HepG2 (cell line): ENCODE data around the gene MEA1. TPM values are rescaled to one million over a fixed set of nuclear protein-coding genes. Genes with fewer than 3 reads are reported as not detected.

ENCODE experiments used
- ETV5 ChIP-seq: IDR thresholded peaks from 2 replicates; pipeline ENCODE4 v1.6.1; 2018; ENCODE audit warnings: missing biosample characterization, missing genetic modification reagents, inconsistent platforms, borderline replicate concordance
- GABPB1 ChIP-seq: IDR thresholded peaks from 2 replicates; pipeline ENCODE4 v1.6.1; 2016; ENCODE audit warnings: mild to moderate bottlenecking, missing genetic modification reagents, moderate library complexity, missing compliant biosample characterization
- HDAC1 ChIP-seq: sonication (generic); formaldehyde crosslinking; IDR thresholded peaks from 2 replicates; pipeline ENCODE4 v1.5.1; 2020; ENCODE audit warnings: mild to moderate bottlenecking, missing genetic modification reagents
- JDP2 ChIP-seq: sonication (generic); formaldehyde crosslinking; IDR thresholded peaks from 2 replicates; pipeline ENCODE4 v1.8.1; 2022; ENCODE audit warnings: missing genetic modification reagents, borderline replicate concordance
- KDM3A ChIP-seq: IDR thresholded peaks from 2 replicates; pipeline ENCODE4 v1.6.1; 2018; ENCODE audit warnings: low read depth, missing compliant biosample characterization
- KLF16 ChIP-seq, 2 experiments: sonication (generic) in 1 of 2; formaldehyde crosslinking in 1 of 2; IDR thresholded peaks; 2 replicates each; pipeline versions ENCODE4 v1.6.1 to v1.8.0; 2016 to 2023; ENCODE audit warnings: missing genetic modification reagents in 2 of 2, missing compliant biosample characterization in 1 of 2
- RBM39 ChIP-seq: fragments of 200-400 bp; formaldehyde crosslinking; IDR thresholded peaks from one replicate; pipeline ENCODE4 v1.6.1; 2018; ENCODE audit warnings: antibody characterized with exemption, mild to moderate bottlenecking, low read depth, low read length; ENCODE audit not compliant: poor library complexity, severe bottlenecking
- RFX3 ChIP-seq: IDR thresholded peaks from 2 replicates; pipeline ENCODE4 v1.6.1; 2016; ENCODE audit warnings: missing biosample characterization, missing genetic modification reagents
- RNF2 ChIP-seq: fragments of 450-650 bp; conservative IDR thresholded peaks from 2 replicates; pipeline ENCODE4 v1.6.1; 2016; ENCODE audit warnings: low read depth
- SRSF1 ChIP-seq: fragments of 200-400 bp; formaldehyde crosslinking; optimal IDR thresholded peaks from 2 replicates; pipeline ENCODE3; 2017; ENCODE audit warnings: mild to moderate bottlenecking, low read depth, low read length, moderate library complexity
- XBP1 ChIP-seq: sonication (generic); formaldehyde crosslinking; IDR thresholded peaks from 2 replicates; pipeline ENCODE4 v1.5.0; 2020; ENCODE audit warnings: missing genetic modification reagents
- ZBTB3 ChIP-seq: sonication (generic); formaldehyde crosslinking; IDR thresholded peaks from 2 replicates; pipeline ENCODE4 v1.4.0; 2020; ENCODE audit warnings: low read depth, mild to moderate bottlenecking, moderate library complexity, missing genetic modification reagents, borderline replicate concordance
- ZBTB38 ChIP-seq: sonication (generic); formaldehyde crosslinking; IDR thresholded peaks from 2 replicates; pipeline ENCODE4 v1.5.1; 2020; ENCODE audit warnings: mild to moderate bottlenecking, missing genetic modification reagents
- ZFP82 ChIP-seq: sonication (generic); formaldehyde crosslinking; IDR thresholded peaks from 2 replicates; pipeline ENCODE4 v1.5.1; 2020; ENCODE audit warnings: mild to moderate bottlenecking, missing genetic modification reagents, borderline replicate concordance
- ZFP90 ChIP-seq: sonication (generic); formaldehyde crosslinking; IDR thresholded peaks from 2 replicates; pipeline ENCODE4 v1.8.0; 2022; ENCODE audit warnings: missing genetic modification reagents, mild to moderate bottlenecking, inconsistent platforms, borderline replicate concordance
- ZKSCAN8 ChIP-seq: IDR thresholded peaks from 2 replicates; pipeline ENCODE4 v1.6.1; 2016; ENCODE audit warnings: borderline replicate concordance, missing genetic modification reagents, missing compliant biosample characterization
- ZNF17 ChIP-seq: sonication (generic); formaldehyde crosslinking; IDR thresholded peaks from 2 replicates; pipeline ENCODE4 v1.5.0; 2020; ENCODE audit warnings: mild to moderate bottlenecking, missing genetic modification reagents
- ZNF207 ChIP-seq: fragments of 450-650 bp; IDR thresholded peaks from 2 replicates; pipeline ENCODE4 v1.6.1; 2016; ENCODE audit warnings: antibody characterized with exemption, borderline replicate concordance
- polyA plus RNA-seq, 8 experiments: library from polyadenylated mRNA; depleted of rRNA in 3 of 8; stranded (reverse) in 7 of 8; unstranded in 1 of 8; fragments of >200 nt; fragmentation: Illumina TruSeq in 4 of 8; extraction: Trizol in 4 of 8; gene quantifications; 2 replicates each; pipeline versions ENCODE4 v1.2.1 to v1.2.3, GENCODE V29; 2011 to 2016; ENCODE audit warnings: low read depth in 4 of 8, missing spikeins in 1 of 8, mixed read lengths in 1 of 8; ENCODE audit not compliant: insufficient read depth in 1 of 8
- total RNA-seq, 5 experiments: library from RNA; depleted of rRNA; stranded (reverse); fragments of >200 nt; fragmentation: Illumina TruSeq; extraction: Trizol; gene quantifications; 2 replicates each; pipeline ENCODE4 v1.2.3, GENCODE V29; 2016; ENCODE audit warnings: low read depth in 1 of 5
- TF ChIP-seq, protein P1 (sequence below), 2 experiments: sonication (generic) in 1 of 2; formaldehyde crosslinking in 1 of 2; IDR thresholded peaks; 2 replicates each; pipeline versions ENCODE4 v1.4.0 to v1.6.1; 2018 to 2020; ENCODE audit warnings: missing genetic modification reagents in 2 of 2, borderline replicate concordance in 1 of 2, low read depth in 1 of 2, mild to moderate bottlenecking in 1 of 2, missing biosample characterization in 1 of 2
- TF ChIP-seq, protein P2 (sequence below): conservative IDR thresholded peaks from 2 replicates; pipeline ENCODE4 v1.6.1; 2018; ENCODE audit warnings: missing genetic modification reagents
- TF ChIP-seq, protein P3 (sequence below): sonication (generic); formaldehyde crosslinking; IDR thresholded peaks from 2 replicates; pipeline ENCODE4 v1.4.0; 2020; ENCODE audit warnings: mild to moderate bottlenecking, missing genetic modification reagents
- TF ChIP-seq, protein P4 (sequence below): sonication (generic); formaldehyde crosslinking; IDR thresholded peaks from 2 replicates; pipeline ENCODE4 v1.5.1; 2020; ENCODE audit warnings: missing genetic modification reagents, mild to moderate bottlenecking, borderline replicate concordance

Gene MEA1
- total and polyA plus RNA-seq, 2 of the 13 experiments (the other 11 are each of a cell fraction or from before 2014, with no cell fraction given), result 75.6 to 86.2 TPM

DNA sequence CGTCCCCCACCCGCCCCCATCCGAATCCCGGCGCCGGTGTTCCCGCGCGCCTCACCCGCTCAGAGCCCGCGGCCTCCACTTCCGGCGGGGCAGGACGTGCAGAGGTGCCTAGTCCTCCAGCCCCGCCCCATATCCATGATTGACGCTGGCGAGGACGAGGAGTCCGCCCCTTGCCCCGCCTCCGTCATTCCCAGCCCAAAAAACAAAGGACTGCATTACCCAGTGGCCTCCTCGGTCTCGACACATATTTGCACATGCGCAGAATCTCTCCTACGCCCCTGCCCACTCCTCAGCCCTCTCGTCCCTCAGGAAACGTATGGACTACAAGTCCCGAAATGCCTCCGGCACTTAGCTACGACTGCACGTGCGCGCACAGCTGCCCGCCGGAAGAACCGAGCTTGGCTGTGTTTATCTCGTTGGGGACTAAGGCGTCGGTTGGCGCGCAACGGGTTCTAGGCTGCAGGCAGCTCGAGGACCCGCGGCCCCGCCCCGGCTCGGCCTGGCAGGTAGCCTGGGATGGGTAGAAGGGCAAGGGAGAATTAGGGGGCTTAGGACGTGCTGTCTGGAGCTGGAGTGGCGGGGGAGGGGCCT lies at the start of gene MEA1, which contains the start of gene KLHDC3 (continued):
- TF ChIP-seq, protein P1, sequence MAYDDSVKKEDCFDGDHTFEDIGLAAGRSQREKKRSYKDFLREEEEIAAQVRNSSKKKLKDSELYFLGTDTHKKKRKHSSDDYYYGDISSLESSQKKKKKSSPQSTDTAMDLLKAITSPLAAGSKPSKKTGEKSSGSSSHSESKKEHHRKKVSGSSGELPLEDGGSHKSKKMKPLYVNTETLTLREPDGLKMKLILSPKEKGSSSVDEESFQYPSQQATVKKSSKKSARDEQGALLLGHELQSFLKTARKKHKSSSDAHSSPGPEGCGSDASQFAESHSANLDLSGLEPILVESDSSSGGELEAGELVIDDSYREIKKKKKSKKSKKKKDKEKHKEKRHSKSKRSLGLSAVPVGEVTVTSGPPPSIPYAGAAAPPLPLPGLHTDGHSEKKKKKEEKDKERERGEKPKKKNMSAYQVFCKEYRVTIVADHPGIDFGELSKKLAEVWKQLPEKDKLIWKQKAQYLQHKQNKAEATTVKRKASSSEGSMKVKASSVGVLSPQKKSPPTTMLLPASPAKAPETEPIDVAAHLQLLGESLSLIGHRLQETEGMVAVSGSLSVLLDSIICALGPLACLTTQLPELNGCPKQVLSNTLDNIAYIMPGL (CRISPR knock-in tag; IDR thresholded peaks at IDR 0.05; ENCODE audit: borderline replicate concordance in 1 of 2, low read depth in 1 of 2), result peak; percentile 65 to 83; a peak in 2 of 4 replicates
- TF ChIP-seq RFX3 (peak; percentile 32; the same call in 1 of the 2 replicates), GABPB1 (CRISPR knock-in tag) (peak; percentile 94), ZBTB3 (CRISPR knock-in tag) (0 out of 2 replicates have a peak, but pooled peaks have one; percentile 53), XBP1 (CRISPR knock-in tag) (no peak), ZFP82 (CRISPR knock-in tag) (no peak), HDAC1 (CRISPR knock-in tag) (peak; percentile 86), ZNF207 (no peak), ZKSCAN8 (CRISPR knock-in tag) (no peak), RNF2 (no peak), ZBTB38 (CRISPR knock-in tag) (peak; percentile 48; the same call in 1 of the 2 replicates), ZNF17 (no peak), KLF16 (CRISPR knock-in tag; IDR thresholded peaks at IDR 0.05) (peak in 1 of 2 experiments; percentile 56; a peak in 2 of 4 replicates), KDM3A (CRISPR knock-in tag) (0 out of 2 replicates have a peak, but pooled peaks have one; percentile 11), JDP2 (CRISPR knock-in tag) (no peak), ZFP90 (CRISPR knock-in tag) (peak; percentile 79; the same call in 1 of the 2 replicates), SRSF1 (no peak), RBM39 (peak; percentile 62), ETV5 (CRISPR knock-in tag) (peak; percentile 72)
- TF ChIP-seq, protein P2, sequence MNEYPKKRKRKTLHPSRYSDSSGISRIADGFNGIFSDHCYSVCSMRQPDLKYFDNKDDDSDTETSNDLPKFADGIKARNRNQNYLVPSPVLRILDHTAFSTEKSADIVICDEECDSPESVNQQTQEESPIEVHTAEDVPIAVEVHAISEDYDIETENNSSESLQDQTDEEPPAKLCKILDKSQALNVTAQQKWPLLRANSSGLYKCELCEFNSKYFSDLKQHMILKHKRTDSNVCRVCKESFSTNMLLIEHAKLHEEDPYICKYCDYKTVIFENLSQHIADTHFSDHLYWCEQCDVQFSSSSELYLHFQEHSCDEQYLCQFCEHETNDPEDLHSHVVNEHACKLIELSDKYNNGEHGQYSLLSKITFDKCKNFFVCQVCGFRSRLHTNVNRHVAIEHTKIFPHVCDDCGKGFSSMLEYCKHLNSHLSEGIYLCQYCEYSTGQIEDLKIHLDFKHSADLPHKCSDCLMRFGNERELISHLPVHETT (CRISPR knock-in tag), result peak; percentile 65
- TF ChIP-seq, protein P3, sequence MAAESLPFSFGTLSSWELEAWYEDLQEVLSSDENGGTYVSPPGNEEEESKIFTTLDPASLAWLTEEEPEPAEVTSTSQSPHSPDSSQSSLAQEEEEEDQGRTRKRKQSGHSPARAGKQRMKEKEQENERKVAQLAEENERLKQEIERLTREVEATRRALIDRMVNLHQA, result no peak
- TF ChIP-seq, protein P4, sequence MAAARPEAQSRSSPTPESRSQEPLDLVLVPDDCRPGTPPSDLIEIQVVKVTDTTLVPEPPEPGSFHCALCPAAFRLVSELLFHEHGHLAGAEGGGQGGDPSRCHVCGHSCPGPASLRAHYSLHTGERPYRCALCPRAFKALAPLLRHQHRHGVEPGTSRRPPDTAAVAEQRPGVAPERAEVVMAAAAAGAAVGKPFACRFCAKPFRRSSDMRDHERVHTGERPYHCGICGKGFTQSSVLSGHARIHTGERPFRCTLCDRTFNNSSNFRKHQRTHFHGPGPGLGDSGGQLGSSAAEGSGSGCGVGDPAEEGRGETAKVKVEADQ, result no peak; the same call in 1 of the 2 replicates
